IMR-90 (cell line): Measurements from ENCODE around the gene R3HDM2. TPM values are rescaled to one million over a fixed set of nuclear protein-coding genes. Genes with fewer than 3 reads are reported as not detected.

Experiments
- ATAC-seq: fragments of 200-7000 bp; cut with Tn5 transposase; 2 replicates; pipeline ENCODE4 v1.9.1; 2020; ENCODE audit warnings: low read depth, mild to moderate bottlenecking, moderate library complexity
- BruUV-seq: library from RNA; stranded (reverse); fragments of 400-500 nt; replicated peaks from 2 replicates; lab custom pipeline; 2021; lab: Mats Ljungman, UMichigan
- CTCF ChIA-PET: fragments of 300-600 bp; formaldehyde crosslinking; extraction: SDS; loops from one replicate; lab custom pipeline; 2021; ENCODE audit warnings: antibody characterized with exemption; lab: Yijun Ruan, JAX
- POLR2A ChIA-PET: fragments of 300-600 bp; sonication (Branson Sonifier 250); formaldehyde crosslinking; loops from one replicate; lab custom pipeline; 2022; ENCODE audit warnings: antibody characterized with exemption; ENCODE audit not compliant: unreplicated experiment; lab: Charles Lee
- DNase-seq: peaks from one replicate; pipeline ENCODE4 v3.0.0; 2013
- H2AFZ ChIP-seq: replicated peaks from 2 replicates; pipeline ENCODE3; 2013; ENCODE audit warnings: low read length, mild to moderate bottlenecking; ENCODE audit not compliant: poor library complexity
- H2AK5ac ChIP-seq: 2 replicates; pipeline ENCODE4 v1.6.1; 2013; ENCODE audit warnings: low read depth, low read length, inconsistent platforms
- H2AK9ac ChIP-seq: replicated peaks from 2 replicates; pipeline ENCODE3; 2013; ENCODE audit warnings: mild to moderate bottlenecking, low read depth, low read length, moderate library complexity; ENCODE audit not compliant: poor library complexity
- H2BK120ac ChIP-seq: 2 replicates; pipeline ENCODE4 v1.6.1; 2013; ENCODE audit warnings: low read depth, low read length, inconsistent platforms
- H2BK15ac ChIP-seq: 3 replicates; pipeline ENCODE4 v1.6.1; 2013; ENCODE audit warnings: low read depth, low read length, inconsistent platforms
- H2BK20ac ChIP-seq: 2 replicates; pipeline ENCODE4 v1.6.1; 2013; ENCODE audit warnings: low read depth, mild to moderate bottlenecking, inconsistent platforms, low read length, moderate library complexity
- H2BK5ac ChIP-seq: 2 replicates; pipeline ENCODE4 v1.6.1; 2013; ENCODE audit warnings: mild to moderate bottlenecking, low read depth, low read length, inconsistent platforms; ENCODE audit not compliant: poor library complexity, severe bottlenecking
- H3K14ac ChIP-seq: replicated peaks from 2 replicates; pipeline ENCODE4 v1.6.1; 2013; ENCODE audit warnings: low read depth, low read length, inconsistent platforms
- H3K18ac ChIP-seq: 2 replicates; pipeline ENCODE4 v1.6.1; 2013; ENCODE audit warnings: low read depth, low read length, control low read depth
- H3K23ac ChIP-seq: 2 replicates; pipeline ENCODE4 v1.6.1; 2013; ENCODE audit warnings: low read depth, low read length, inconsistent platforms
- H3K27ac ChIP-seq: 2 replicates; pipeline ENCODE4 v1.5.1; 2013; ENCODE audit warnings: mild to moderate bottlenecking, control low read depth, low read length; ENCODE audit not compliant: insufficient read depth
- H3K27me3 ChIP-seq: 2 replicates; pipeline ENCODE4 v1.6.1; 2013; ENCODE audit warnings: low read length; ENCODE audit not compliant: control insufficient read depth, insufficient read depth
- H3K36me3 ChIP-seq: 2 replicates; pipeline ENCODE4 v1.6.1; 2013; ENCODE audit warnings: low read length, mixed read lengths; ENCODE audit not compliant: control insufficient read depth, insufficient read depth
- H3K4ac ChIP-seq: 2 replicates; pipeline ENCODE4 v1.6.1; 2013; ENCODE audit warnings: low read depth, low read length, inconsistent platforms
- H3K4me1 ChIP-seq: 2 replicates; pipeline ENCODE4 v1.6.1; 2013; ENCODE audit warnings: low read length, mixed read lengths; ENCODE audit not compliant: control insufficient read depth, insufficient read depth
- H3K4me2 ChIP-seq: 2 replicates; pipeline ENCODE4 v1.6.1; 2013; ENCODE audit warnings: low read depth, mild to moderate bottlenecking, control low read depth, low read length, moderate library complexity
- H3K4me3 ChIP-seq: 2 replicates; pipeline ENCODE4 v1.5.1; 2013; ENCODE audit warnings: low read depth, mild to moderate bottlenecking, control low read depth, low read length, moderate library complexity; ENCODE audit not compliant: insufficient read depth
- H3K56ac ChIP-seq: 2 replicates; pipeline ENCODE4 v1.6.1; 2013; ENCODE audit warnings: low read length, inconsistent platforms; ENCODE audit not compliant: insufficient read depth; ENCODE audit errors: extremely low read depth
- H3K79me1 ChIP-seq, 2 experiments: 2 replicates each; pipeline ENCODE4 v1.6.1; 2013; ENCODE audit warnings: low read length in 2 of 2, inconsistent platforms in 1 of 2, low read depth in 1 of 2
- H3K9ac ChIP-seq: 2 replicates; pipeline ENCODE4 v1.6.1; 2013; ENCODE audit warnings: low read depth, low read length, control low read depth
- H3K9me1 ChIP-seq: 2 replicates; pipeline ENCODE4 v1.6.1; 2013; ENCODE audit warnings: low read length, inconsistent platforms; ENCODE audit not compliant: insufficient read depth
- H3K9me3 ChIP-seq: 2 replicates; pipeline ENCODE4 v1.6.1; 2013; ENCODE audit warnings: low read length; ENCODE audit not compliant: control insufficient read depth, insufficient read depth
- H4K20me1 ChIP-seq: 2 replicates; pipeline ENCODE4 v1.6.1; 2013; ENCODE audit warnings: low read length, inconsistent platforms; ENCODE audit not compliant: insufficient read depth
- H4K5ac ChIP-seq: 2 replicates; pipeline ENCODE4 v1.6.1; 2013; ENCODE audit warnings: mild to moderate bottlenecking, low read depth, low read length, control low read depth
- H4K8ac ChIP-seq, 2 experiments: 2 replicates each; pipeline ENCODE4 v1.6.1; 2013; ENCODE audit warnings: low read depth in 2 of 2, low read length in 2 of 2, control low read depth in 1 of 2, inconsistent platforms in 1 of 2
- H4K91ac ChIP-seq: 2 replicates; pipeline ENCODE4 v1.6.1; 2013; ENCODE audit warnings: low read depth, low read length, inconsistent platforms; ENCODE audit not compliant: insufficient read depth
- BHLHE40 ChIP-seq: fragments of 150-350 bp; IDR thresholded peaks from 2 replicates; pipeline ENCODE4 v1.6.1; 2016; ENCODE audit warnings: mild to moderate bottlenecking, low read depth, low read length
- CEBPB ChIP-seq: IDR thresholded peaks from 2 replicates; pipeline ENCODE4 v1.6.1; 2012; ENCODE audit warnings: low read depth, low read length, improper control_type of control experiment
- CTCF ChIP-seq: conservative IDR thresholded peaks from 2 replicates; pipeline ENCODE4 v1.5.1; 2012; ENCODE audit warnings: mild to moderate bottlenecking, low read depth, low read length, improper control_type of control experiment
- ELK1 ChIP-seq: fragments of 150-350 bp; IDR thresholded peaks from 2 replicates; pipeline ENCODE4 v1.6.1; 2016; ENCODE audit warnings: low read depth, mild to moderate bottlenecking, low read length, moderate library complexity, borderline replicate concordance
- FOS ChIP-seq: fragments of 150-350 bp; IDR thresholded peaks from 2 replicates; pipeline ENCODE4 v1.6.1; 2016; ENCODE audit warnings: low read depth, low read length
- MAFK ChIP-seq: IDR thresholded peaks from 2 replicates; pipeline ENCODE4 v1.6.1; 2012; ENCODE audit warnings: low read depth, low read length, improper control_type of control experiment
- MXI1 ChIP-seq: IDR thresholded peaks from 2 replicates; pipeline ENCODE4 v1.6.1; 2012; ENCODE audit warnings: low read depth, mild to moderate bottlenecking, low read length, moderate library complexity, borderline replicate concordance
- POLR2A ChIP-seq: IDR thresholded peaks from 2 replicates; pipeline ENCODE4 v1.6.1; 2012; ENCODE audit warnings: mild to moderate bottlenecking, low read depth, low read length
- RAD21 ChIP-seq: IDR thresholded peaks from 2 replicates; pipeline ENCODE4 v1.6.1; 2012; ENCODE audit warnings: low read length, improper control_type of control experiment
- RFX5 ChIP-seq: IDR thresholded peaks from 2 replicates; pipeline ENCODE4 v1.8.0; 2012; ENCODE audit warnings: low read depth, mild to moderate bottlenecking, low read length, moderate library complexity
- SMC3 ChIP-seq: fragments of 150-350 bp; IDR thresholded peaks from 2 replicates; pipeline ENCODE4 v1.6.1; 2016; ENCODE audit warnings: low read depth, mild to moderate bottlenecking, antibody characterized with exemption, low read length, moderate library complexity
- WGBS, 2 experiments: methylation state at CpG; one replicate each; pipeline versions ENCODE4 v1.1.5 to v1.1.7; 2013; ENCODE audit warnings: missing lambda C conversion rate in 2 of 2; ENCODE audit not compliant: insufficient read length in 1 of 2; ENCODE audit errors: extremely low coverage in 2 of 2; 5-methylcytosine and 5-hydroxymethylcytosine counted together
- dilution Hi-C: fragments of 300-500 bp; cut with HindIII; formaldehyde crosslinking; loops from one replicate; pipeline ENCODE4 v1.14.3; 2018; ENCODE audit warnings: low sequenced_read_pairs; ENCODE audit not compliant: unreplicated experiment
- in situ Hi-C: fragments of 300-500 bp; cut with MboI; formaldehyde crosslinking; loops from 3 replicates; pipeline ENCODE4 v1.14.3; 2019; ENCODE audit warnings: low sequenced_read_pairs, inconsistent platforms, mixed read lengths
- intact Hi-C: fragments of 100-400 bp; cut with micrococcal nuclease; formaldehyde crosslinking; loops from 2 replicates; pipeline ENCODE4 v1.10.0; 2022
- polyA plus RNA-seq, 3 experiments: library from polyadenylated mRNA; depleted of rRNA; stranded (reverse); fragments of >200 nt; gene quantifications; 2 replicates each; pipeline ENCODE4 v1.2.3, GENCODE V29; 2012; ENCODE audit warnings: low replicate concordance in 1 of 3
- total RNA-seq: library from RNA; depleted of rRNA; stranded (reverse); fragments of >200 nt; gene quantifications from 2 replicates; pipeline ENCODE4 v1.2.3, GENCODE V29; 2012

The R3HDM2 gene
- total and polyA plus RNA-seq, 2 of the 4 experiments (the other 2 are of a cell fraction) = 7.5 to 28.4 TPM

GRCh38 chr12:57420482-57420881, 10.4 kb downstream of the R3HDM2 start:
- H2BK15ac ChIP-seq = no peak overlapping the region
- no TSS peak for BruUV-seq
- H3K9me3 ChIP-seq = no peaks in the 10 kb centered on the region
- H3K4me1 ChIP-seq = 0 out of 2 replicates have a peak, but pooled peaks cover 2% of the 10 kb centered on the region
- dilution Hi-C loops (no loop called here), in situ Hi-C loops (no loop called here), intact Hi-C loops (no loop called here)
- H4K8ac ChIP-seq = no peak overlapping the region
- ATAC-seq (no peak), DNase-seq (no peak)
- ChIA-PET POLR2A (no interaction called here), CTCF (no interaction called here)
- TF ChIP-seq MAFK (no peak), FOS (no peak), CTCF (no peak), RFX5 (no peak), BHLHE40 (no peak), SMC3 (no peak), RAD21 (no peak), POLR2A (no peak), CEBPB (no peak), MXI1 (no peak), ELK1 (no peak)
- peaks cover 11% of the 10 kb centered on the region for H3K36me3 ChIP-seq
- no peak overlapping the region for H2AFZ ChIP-seq
- no peak overlapping the region for H3K23ac ChIP-seq
- peaks cover 2% of the 10 kb centered on the region; the same call in 1 of the 2 replicates for H3K9me1 ChIP-seq
- no peak overlapping the region for H3K4me2 ChIP-seq
- H2BK5ac ChIP-seq = no peak overlapping the region
- H3K4ac ChIP-seq = no peak overlapping the region
- H3K27ac ChIP-seq = no peak overlapping the region
- H2BK120ac ChIP-seq = no peak overlapping the region
- H3K56ac ChIP-seq = no peak overlapping the region
- no peak overlapping the region for H3K18ac ChIP-seq
- H3K27me3 ChIP-seq = no peaks in the 10 kb centered on the region
- peaks cover 38 to 72% of the 10 kb centered on the region in 2 experiments for H3K79me1 ChIP-seq
- no peak overlapping the region for H2AK9ac ChIP-seq
- H2AK5ac ChIP-seq = no peak overlapping the region
- no peak overlapping the region for H2BK20ac ChIP-seq
- H3K9ac ChIP-seq = no peak overlapping the region
- 100% methylated on average over 4 of the region's 5 CpGs; no CpG with 5 or more reads in 1 of the 2 experiments for WGBS, 2 experiments
- H4K91ac ChIP-seq = no peak overlapping the region
- H3K14ac ChIP-seq = no peak overlapping the region
- H4K5ac ChIP-seq = no peak overlapping the region
- no peak overlapping the region for H3K4me3 ChIP-seq
- H4K20me1 ChIP-seq = peaks cover 20% of the 10 kb centered on the region
